ENCODE data around the gene FBXL7.

FBXL7 gene

GRCh38 chr5:15796096-15796495 lies 296.1 kb downstream of the FBXL7 start:
- H3K27ac ChIP-seq, result peak overlapping the region; percentile 70
- TF ChIP-seq CTCF (conservative IDR thresholded peaks at IDR 0.05), result no peak

- no peak for TF ChIP-seq CTCF (conservative IDR thresholded peaks at IDR 0.05)
- peak overlapping the region; percentile 70 for H3K27ac ChIP-seq
Observed at GRCh38 chr5:15796557-15796956, 296.6 kb downstream of the FBXL7 start.

GRCh38 chr5:15797116-15797515 lies 297.1 kb downstream of the FBXL7 start:
- TF ChIP-seq CTCF (conservative IDR thresholded peaks at IDR 0.05), result no peak
- peak overlapping the region; percentile 70 for H3K27ac ChIP-seq

GRCh38 chr5:15798006-15798405 lies 298.0 kb downstream of the FBXL7 start:
- peak overlapping the region; percentile 70 for H3K27ac ChIP-seq
- TF ChIP-seq CTCF (conservative IDR thresholded peaks at IDR 0.05), result no peak

GRCh38 chr5:15799014-15799413 lies 299.0 kb downstream of the FBXL7 start:
- H3K27ac ChIP-seq, result peak overlapping the region; percentile 70
- TF ChIP-seq CTCF (conservative IDR thresholded peaks at IDR 0.05), result no peak

- no peak overlapping the region for H3K27ac ChIP-seq
- no peak for TF ChIP-seq CTCF (conservative IDR thresholded peaks at IDR 0.05)
Observed at GRCh38 chr5:15799612-15800011, 299.6 kb downstream of the FBXL7 start.

- no peak overlapping the region for H3K27ac ChIP-seq
- no peak for TF ChIP-seq CTCF (conservative IDR thresholded peaks at IDR 0.05)
Observed at GRCh38 chr5:15803280-15803679, 303.3 kb downstream of the FBXL7 start.

GRCh38 chr5:15806613-15807012 lies 306.6 kb downstream of the FBXL7 start:
- TF ChIP-seq CTCF (conservative IDR thresholded peaks at IDR 0.05), result no peak
- H3K27ac ChIP-seq, result no peak overlapping the region
